ENCODE results near the gene CHRNA3.

Gene CHRNA3

DNA sequence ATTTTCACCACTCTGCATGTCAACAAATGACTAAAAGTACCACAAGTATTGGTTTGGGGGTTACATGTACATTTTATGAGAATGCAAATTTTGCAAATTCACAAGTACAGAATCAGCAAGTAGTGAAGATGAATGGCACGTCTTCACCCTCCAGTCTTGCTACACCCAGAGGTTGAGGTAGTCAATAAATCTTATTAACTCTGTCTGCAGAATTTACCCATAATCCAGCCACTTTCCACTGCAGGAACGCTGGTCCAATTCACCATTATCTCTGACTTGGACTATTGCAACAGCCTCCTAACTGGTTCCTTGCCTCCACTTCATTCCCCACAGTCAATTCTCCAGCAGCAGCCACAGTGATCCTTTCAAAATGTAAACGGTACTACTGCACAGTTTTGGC lies 70.0 kb downstream of the CHRNA3 start:
- no peak for ATAC-seq

DNA sequence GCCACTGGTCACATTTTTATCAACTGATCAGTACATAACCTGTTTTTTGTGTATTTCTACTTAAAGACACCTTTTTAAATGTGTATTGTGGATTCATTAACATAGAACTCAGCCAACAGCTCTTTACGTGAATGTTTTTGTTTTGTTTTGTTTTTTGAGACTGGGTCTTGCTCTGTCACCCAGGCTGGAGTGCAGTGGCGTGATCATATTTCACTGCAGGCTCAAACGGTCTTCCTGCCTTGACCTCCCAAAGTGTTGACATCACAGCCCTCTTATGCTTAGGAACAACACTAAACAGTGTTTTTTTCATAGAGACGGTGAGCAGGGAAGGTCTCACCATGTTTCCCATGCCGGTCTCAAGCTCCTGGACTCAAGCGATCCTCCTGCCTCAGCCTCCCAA lies 70.6 kb downstream of the CHRNA3 start:
- ATAC-seq: no peak
